Measurements from ENCODE around the gene SHISA9. TPM values are rescaled to one million over a fixed set of nuclear protein-coding genes. Genes with fewer than 3 reads are reported as not detected.

Gene SHISA9
- total RNA-seq, 1 experiment from 2014 or later: not detected

DNA sequence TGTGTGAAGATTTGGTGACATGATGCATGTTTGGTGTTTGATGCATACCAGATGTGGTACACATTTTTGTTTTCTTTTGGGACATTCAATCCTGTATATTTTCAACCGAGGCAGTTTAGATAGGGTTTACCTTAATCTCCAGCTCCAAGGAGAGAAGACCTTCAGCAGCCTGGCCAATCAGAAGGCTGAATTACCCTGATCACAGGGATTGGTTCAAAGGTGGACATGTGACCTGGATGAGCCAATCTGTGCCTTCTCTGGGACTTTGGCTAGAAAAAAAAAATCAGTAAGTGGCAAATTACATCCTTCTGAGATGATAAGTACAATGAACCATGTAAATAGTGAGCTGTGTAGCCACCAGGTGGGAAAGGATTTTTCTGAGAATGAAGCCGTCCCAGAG, 205.1 kb downstream of the SHISA9 start:
- POLR2A ChIA-PET (ENCODE audit: unreplicated experiment): no interaction called here
- intact Hi-C loops (cut with micrococcal nuclease): no loop called here

DNA sequence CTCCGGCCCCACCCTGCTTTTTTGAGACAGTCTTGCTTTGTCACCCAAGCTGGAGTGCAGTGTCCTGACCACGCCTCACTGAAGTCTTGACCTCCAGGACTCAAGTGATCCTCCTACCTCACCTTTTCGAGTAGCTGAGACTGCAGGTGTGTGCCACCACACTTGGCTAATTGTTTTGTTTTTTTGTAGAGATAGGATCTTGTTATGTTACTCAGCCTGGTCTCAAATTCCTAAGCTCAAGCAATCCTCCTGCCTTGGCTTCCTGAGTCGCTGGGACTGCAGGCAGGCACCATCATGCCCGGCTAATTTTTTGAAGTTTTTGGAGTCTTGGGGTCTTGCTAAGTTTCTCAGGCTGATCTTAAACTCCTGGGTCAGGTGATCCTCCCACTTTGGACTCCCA, 206.7 kb downstream of the SHISA9 start:
- no peaks in the 10 kb centered on the region for H3K27me3 ChIP-seq (ENCODE audit: low read length)
- intact Hi-C loops (cut with micrococcal nuclease): no loop called here

More for the DNA sequence above, 205.1 kb downstream of the SHISA9 start:
- no peaks in the 10 kb centered on the region for H3F3A ChIP-seq (ENCODE audit: low read length, unreplicated experiment)
- no peaks in the 10 kb centered on the region for H3K79me2 ChIP-seq (ENCODE audit: low read length)
- no peaks in the 10 kb centered on the region for H3K27me3 ChIP-seq (ENCODE audit: low read length)
- no peak overlapping the region for H3K4me3 ChIP-seq (ENCODE audit: low read length)
- no peaks in the 10 kb centered on the region for H3K9me3 ChIP-seq (ENCODE audit: low read length)
- no peak overlapping the region for H3K9ac ChIP-seq (ENCODE audit: low read length)
- no peaks in the 10 kb centered on the region for H4K20me1 ChIP-seq (ENCODE audit: low read length)
- no peak for ATAC-seq
- no peaks in the 10 kb centered on the region for H3K9me2 ChIP-seq (replicated peaks; ENCODE audit: low read length)
- BruUV-seq (replicated peaks): no TSS peak
- TF ChIP-seq, protein P1, sequence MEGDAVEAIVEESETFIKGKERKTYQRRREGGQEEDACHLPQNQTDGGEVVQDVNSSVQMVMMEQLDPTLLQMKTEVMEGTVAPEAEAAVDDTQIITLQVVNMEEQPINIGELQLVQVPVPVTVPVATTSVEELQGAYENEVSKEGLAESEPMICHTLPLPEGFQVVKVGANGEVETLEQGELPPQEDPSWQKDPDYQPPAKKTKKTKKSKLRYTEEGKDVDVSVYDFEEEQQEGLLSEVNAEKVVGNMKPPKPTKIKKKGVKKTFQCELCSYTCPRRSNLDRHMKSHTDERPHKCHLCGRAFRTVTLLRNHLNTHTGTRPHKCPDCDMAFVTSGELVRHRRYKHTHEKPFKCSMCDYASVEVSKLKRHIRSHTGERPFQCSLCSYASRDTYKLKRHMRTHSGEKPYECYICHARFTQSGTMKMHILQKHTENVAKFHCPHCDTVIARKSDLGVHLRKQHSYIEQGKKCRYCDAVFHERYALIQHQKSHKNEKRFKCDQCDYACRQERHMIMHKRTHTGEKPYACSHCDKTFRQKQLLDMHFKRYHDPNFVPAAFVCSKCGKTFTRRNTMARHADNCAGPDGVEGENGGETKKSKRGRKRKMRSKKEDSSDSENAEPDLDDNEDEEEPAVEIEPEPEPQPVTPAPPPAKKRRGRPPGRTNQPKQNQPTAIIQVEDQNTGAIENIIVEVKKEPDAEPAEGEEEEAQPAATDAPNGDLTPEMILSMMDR (conservative IDR thresholded peaks at IDR 0.05; ENCODE audit: low read depth, low read length): no peak
- no peak for TF ChIP-seq EZH2phosphoT487 (IDR thresholded peaks at IDR 0.05; ENCODE audit: borderline replicate concordance, low read length)
- no peak overlapping the region for H3K4me2 ChIP-seq (ENCODE audit: low read length)
- H3K36me3 ChIP-seq (ENCODE audit: low read depth, low read length): no peaks in the 10 kb centered on the region
- CTCF ChIA-PET: no interaction called here
- H3K27ac ChIP-seq (ENCODE audit: low read length): no peak overlapping the region
- no peak overlapping the region for H2AFZ ChIP-seq (ENCODE audit: low read length)
- no peak for DNase-seq
- H3K4me1 ChIP-seq (ENCODE audit: insufficient read depth, low read length): no peaks in the 10 kb centered on the region

DNA sequence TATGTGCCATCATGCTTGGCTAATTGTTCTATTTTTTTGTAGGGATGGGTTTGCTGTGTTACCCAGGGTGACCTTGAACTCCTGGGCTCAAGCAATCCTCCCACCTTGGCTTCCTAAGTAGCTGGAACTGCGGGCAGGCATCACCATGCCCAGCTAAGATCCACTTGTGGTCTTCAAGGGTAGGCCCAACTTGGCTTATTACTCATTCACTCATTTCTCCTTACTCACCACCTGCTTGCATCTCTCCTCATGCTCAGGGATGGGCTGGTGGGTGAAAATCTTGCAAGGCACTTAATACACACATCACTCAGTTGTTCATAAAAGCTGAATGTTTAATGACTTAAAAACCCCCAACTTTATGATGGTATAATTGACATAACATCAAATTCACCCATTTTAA, 207.8 kb downstream of the SHISA9 start:
- Histone ChIP-seq H3K4me2 (ENCODE audit: low read length) (no peak overlapping the region), H2AFZ (ENCODE audit: low read length) (no peak overlapping the region), H4K20me1 (ENCODE audit: low read length) (no peaks in the 10 kb centered on the region), H3K27ac (ENCODE audit: low read length) (no peak overlapping the region), H3K79me2 (ENCODE audit: low read length) (no peaks in the 10 kb centered on the region), H3K9me3 (ENCODE audit: low read length) (no peaks in the 10 kb centered on the region), H3K36me3 (ENCODE audit: low read depth, low read length) (no peaks in the 10 kb centered on the region), H3K9me2 (replicated peaks; ENCODE audit: low read length) (no peaks in the 10 kb centered on the region), H3K4me1 (ENCODE audit: insufficient read depth, low read length) (no peaks in the 10 kb centered on the region), H3K27me3 (ENCODE audit: low read length) (no peaks in the 10 kb centered on the region), H3F3A (ENCODE audit: low read length, unreplicated experiment) (no peaks in the 10 kb centered on the region), H3K9ac (ENCODE audit: low read length) (no peak overlapping the region), H3K4me3 (ENCODE audit: low read length) (no peak overlapping the region)
- ATAC-seq: no peak
- intact Hi-C loops (cut with micrococcal nuclease): no loop called here
- CTCF ChIA-PET: no interaction called here
- no TSS peak for BruUV-seq (replicated peaks)
- TF ChIP-seq, protein P1 (conservative IDR thresholded peaks at IDR 0.05; ENCODE audit: low read depth, low read length): no peak
- TF ChIP-seq EZH2phosphoT487 (IDR thresholded peaks at IDR 0.05; ENCODE audit: borderline replicate concordance, low read length): no peak
- TF ChIP-seq EZH2 (IDR thresholded peaks at IDR 0.05; ENCODE audit: low read length, unreplicated experiment): no peak
- DNase-seq: no peak
- POLR2A ChIA-PET (ENCODE audit: unreplicated experiment): no interaction called here

More for the DNA sequence above, 206.7 kb downstream of the SHISA9 start:
- Histone ChIP-seq H2AFZ (ENCODE audit: low read length) (no peak overlapping the region), H3F3A (ENCODE audit: low read length, unreplicated experiment) (no peaks in the 10 kb centered on the region), H3K9me3 (ENCODE audit: low read length) (no peaks in the 10 kb centered on the region), H3K9ac (ENCODE audit: low read length) (no peak overlapping the region), H3K79me2 (ENCODE audit: low read length) (no peaks in the 10 kb centered on the region), H3K27ac (ENCODE audit: low read length) (no peak overlapping the region), H3K9me2 (replicated peaks; ENCODE audit: low read length) (no peaks in the 10 kb centered on the region), H3K4me1 (ENCODE audit: insufficient read depth, low read length) (no peaks in the 10 kb centered on the region), H4K20me1 (ENCODE audit: low read length) (no peaks in the 10 kb centered on the region), H3K4me2 (ENCODE audit: low read length) (no peak overlapping the region), H3K36me3 (ENCODE audit: low read depth, low read length) (no peaks in the 10 kb centered on the region), H3K4me3 (ENCODE audit: low read length) (no peak overlapping the region)
- ATAC-seq (no peak), DNase-seq (no peak)
- no peak for TF ChIP-seq EZH2phosphoT487 (IDR thresholded peaks at IDR 0.05; ENCODE audit: borderline replicate concordance, low read length)
- no peak for TF ChIP-seq EZH2 (IDR thresholded peaks at IDR 0.05; ENCODE audit: low read length, unreplicated experiment)
- TF ChIP-seq, protein P1 (conservative IDR thresholded peaks at IDR 0.05; ENCODE audit: low read depth, low read length): no peak
- CTCF ChIA-PET: no interaction called here
- POLR2A ChIA-PET (ENCODE audit: unreplicated experiment): no interaction called here
- no TSS peak for BruUV-seq (replicated peaks)
